Astrocyte of the cerebellum (primary cell): ENCODE data around the gene KCNMA1.

Experiments
- DNase-seq: peaks from one replicate; pipeline ENCODE4 v3.0.0-alpha.2; 2011; ENCODE audit warnings: low read depth
- H3K4me3 ChIP-seq: 2 replicates; pipeline ENCODE4 v1.5.1; 2011; ENCODE audit warnings: mild to moderate bottlenecking, low read depth, low read length, moderate library complexity
- in situ Hi-C: cut with HindIII; loops from 2 replicates; pipeline ENCODE4 v1.10.0; 2017; ENCODE audit warnings: low sequenced_read_pairs
- TF ChIP-seq, protein P1 (sequence below): IDR thresholded peaks from 2 replicates; pipeline ENCODE4 v1.5.1; 2012; ENCODE audit warnings: low read length, low read depth, moderate library complexity, mild to moderate bottlenecking; ENCODE audit errors: missing control alignments

Gene KCNMA1

DNA sequence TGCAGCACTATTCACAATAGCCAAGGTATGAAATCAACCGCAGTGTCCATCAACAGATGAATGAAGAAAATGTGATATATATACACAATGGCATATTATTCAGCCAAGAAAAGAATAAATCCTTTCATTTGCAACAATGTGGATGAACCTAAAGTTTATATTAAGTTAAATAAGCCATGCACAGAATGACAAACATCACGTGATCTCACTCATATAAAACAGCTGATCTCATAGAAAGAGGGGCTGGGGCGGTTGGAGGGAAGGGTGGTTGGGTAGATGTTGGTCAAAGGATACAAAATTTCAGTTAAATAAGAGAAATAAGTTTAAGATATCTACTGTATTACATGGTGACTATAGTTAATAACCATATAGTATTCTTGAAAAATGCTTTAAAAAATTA lies 502.1 kb downstream of the KCNMA1 start:
- in situ Hi-C loops: no loop called here
- DNase-seq: no peak
- TF ChIP-seq, protein P1, sequence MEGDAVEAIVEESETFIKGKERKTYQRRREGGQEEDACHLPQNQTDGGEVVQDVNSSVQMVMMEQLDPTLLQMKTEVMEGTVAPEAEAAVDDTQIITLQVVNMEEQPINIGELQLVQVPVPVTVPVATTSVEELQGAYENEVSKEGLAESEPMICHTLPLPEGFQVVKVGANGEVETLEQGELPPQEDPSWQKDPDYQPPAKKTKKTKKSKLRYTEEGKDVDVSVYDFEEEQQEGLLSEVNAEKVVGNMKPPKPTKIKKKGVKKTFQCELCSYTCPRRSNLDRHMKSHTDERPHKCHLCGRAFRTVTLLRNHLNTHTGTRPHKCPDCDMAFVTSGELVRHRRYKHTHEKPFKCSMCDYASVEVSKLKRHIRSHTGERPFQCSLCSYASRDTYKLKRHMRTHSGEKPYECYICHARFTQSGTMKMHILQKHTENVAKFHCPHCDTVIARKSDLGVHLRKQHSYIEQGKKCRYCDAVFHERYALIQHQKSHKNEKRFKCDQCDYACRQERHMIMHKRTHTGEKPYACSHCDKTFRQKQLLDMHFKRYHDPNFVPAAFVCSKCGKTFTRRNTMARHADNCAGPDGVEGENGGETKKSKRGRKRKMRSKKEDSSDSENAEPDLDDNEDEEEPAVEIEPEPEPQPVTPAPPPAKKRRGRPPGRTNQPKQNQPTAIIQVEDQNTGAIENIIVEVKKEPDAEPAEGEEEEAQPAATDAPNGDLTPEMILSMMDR: no peak
- H3K4me3 ChIP-seq: no peak overlapping the region

DNA sequence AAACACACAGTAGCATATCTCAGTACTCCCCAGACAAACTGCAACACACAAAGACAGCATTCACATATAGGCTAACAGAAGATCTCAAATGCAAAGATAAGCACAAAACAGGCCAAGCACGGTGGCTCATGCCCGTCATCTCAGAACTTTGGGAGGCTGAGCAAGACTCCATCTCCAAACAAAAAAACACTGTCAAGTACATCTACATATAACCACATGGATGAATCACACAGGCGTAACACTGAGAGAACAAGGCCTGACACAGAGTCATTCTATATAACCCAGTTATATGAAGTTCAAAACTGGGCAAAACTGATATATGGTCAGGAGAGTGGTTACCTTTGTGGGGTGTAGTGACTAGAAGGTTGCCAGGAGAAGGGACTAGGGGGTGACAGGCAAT lies 506.4 kb downstream of the KCNMA1 start:
- no peak for DNase-seq
- H3K4me3 ChIP-seq: no peak overlapping the region
- in situ Hi-C loops: no loop called here
- TF ChIP-seq, protein P1: no peak

DNA sequence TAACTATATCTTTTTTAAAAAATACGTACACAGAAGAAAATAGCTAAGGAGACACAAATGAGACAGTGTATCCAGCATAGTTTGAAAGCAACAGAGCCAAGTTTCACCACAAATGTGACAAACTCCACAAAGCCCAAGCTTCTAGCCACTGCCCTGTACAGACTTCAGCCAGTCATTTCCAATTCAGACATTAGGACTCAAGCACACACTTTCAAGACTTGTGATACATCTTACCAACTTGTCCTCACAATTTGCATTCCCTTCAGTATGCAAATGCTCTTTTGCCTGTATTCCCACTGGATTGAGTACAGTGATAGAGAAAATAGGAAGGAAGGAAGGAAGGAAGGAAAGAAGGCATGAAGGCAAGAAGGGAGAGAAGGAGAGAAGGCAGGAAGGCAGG lies 510.4 kb downstream of the KCNMA1 start:
- H3K4me3 ChIP-seq: no peak overlapping the region
- in situ Hi-C loops: no loop called here
- no peak for DNase-seq
- TF ChIP-seq, protein P1: no peak

DNA sequence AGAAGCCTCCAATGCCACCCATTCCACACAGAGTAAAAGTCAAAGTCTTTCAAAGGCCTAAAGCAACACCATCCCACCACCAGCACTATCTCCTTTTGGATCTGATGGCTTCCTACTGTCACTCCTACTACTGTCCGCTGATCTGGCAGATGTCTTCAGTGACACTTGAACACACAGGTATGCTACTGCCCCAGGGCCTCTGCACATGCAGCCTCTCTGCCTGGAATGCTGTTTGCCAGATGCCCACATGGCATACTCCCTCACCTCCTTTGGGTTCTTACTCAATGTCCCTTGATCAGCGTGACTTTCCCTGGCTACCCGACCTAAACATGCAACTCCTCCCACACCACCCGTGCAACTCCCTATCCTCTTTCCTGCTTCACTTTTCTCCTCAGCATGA lies 512.4 kb downstream of the KCNMA1 start:
- TF ChIP-seq, protein P1: no peak
- in situ Hi-C loops: no loop called here
- H3K4me3 ChIP-seq: no peak overlapping the region
- no peak for DNase-seq

DNA sequence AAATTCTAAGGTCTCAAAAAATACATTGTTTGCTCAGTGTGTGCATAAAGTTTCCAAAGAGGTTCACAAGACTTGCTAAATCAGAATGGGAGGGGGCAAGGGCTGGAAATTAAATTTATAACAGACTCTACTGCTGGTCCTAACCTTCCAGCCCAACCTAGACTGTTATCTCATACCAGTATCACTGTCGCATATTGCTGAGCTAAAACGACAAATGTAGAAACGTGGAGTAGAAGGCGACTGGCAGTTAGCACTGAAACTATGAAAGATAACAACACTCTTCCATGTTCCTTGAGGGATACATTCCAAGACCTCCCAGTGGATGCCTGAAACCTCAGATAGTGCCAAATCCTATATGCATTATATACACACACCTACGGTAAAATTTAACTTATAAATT lies 514.3 kb downstream of the KCNMA1 start:
- in situ Hi-C loops: no loop called here
- DNase-seq: no peak
- no peak overlapping the region for H3K4me3 ChIP-seq
- TF ChIP-seq, protein P1: no peak

DNA sequence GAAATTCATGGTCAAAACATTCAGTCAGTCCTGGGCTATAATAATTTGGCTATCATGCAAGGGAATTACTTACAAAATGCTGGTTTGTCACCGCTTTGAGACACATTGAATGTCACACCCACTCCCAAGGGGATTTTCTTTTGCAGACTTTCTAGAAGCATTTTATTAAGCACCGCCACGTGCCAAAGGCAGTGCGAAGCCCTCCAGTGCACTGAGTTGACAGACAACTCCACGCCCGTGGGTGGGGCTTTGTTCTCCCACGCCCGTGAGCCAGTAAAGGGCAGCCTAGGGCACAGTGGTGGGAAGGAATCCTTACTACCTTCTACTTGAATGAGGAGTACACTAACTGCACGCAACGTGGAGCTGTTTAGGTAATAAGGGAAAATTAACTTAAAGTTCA lies 515.8 kb downstream of the KCNMA1 start:
- TF ChIP-seq, protein P1: no peak
- H3K4me3 ChIP-seq: no peak overlapping the region
- no peak for DNase-seq
- in situ Hi-C loops: no loop called here
